Erythroblast (primary cell): Measurements from ENCODE around the gene LRFN2.

ENCODE experiments used
- GATA1 ChIP-seq: IDR thresholded peaks from 2 replicates; pipeline ENCODE4 v1.6.1; 2011; ENCODE audit warnings: low read depth, mild to moderate bottlenecking, control low read depth, low read length, moderate library complexity
- POLR2A ChIP-seq: IDR thresholded peaks from 2 replicates; pipeline ENCODE4 v1.6.1; 2011; ENCODE audit warnings: mild to moderate bottlenecking, low read length

GRCh38 chr6:40505191-40505810, 81.9 kb downstream of the LRFN2 start:
- no peak for TF ChIP-seq POLR2A
- TF ChIP-seq GATA1: no peak
